Measurements from ENCODE around the gene ZNRF1. TPM values are rescaled to one million over a fixed set of nuclear protein-coding genes. Genes with fewer than 3 reads are reported as not detected.

The ZNRF1 gene
- total RNA-seq, 1 experiment from 2014 or later, result 48.2 TPM

- TF ChIP-seq, protein P1, sequence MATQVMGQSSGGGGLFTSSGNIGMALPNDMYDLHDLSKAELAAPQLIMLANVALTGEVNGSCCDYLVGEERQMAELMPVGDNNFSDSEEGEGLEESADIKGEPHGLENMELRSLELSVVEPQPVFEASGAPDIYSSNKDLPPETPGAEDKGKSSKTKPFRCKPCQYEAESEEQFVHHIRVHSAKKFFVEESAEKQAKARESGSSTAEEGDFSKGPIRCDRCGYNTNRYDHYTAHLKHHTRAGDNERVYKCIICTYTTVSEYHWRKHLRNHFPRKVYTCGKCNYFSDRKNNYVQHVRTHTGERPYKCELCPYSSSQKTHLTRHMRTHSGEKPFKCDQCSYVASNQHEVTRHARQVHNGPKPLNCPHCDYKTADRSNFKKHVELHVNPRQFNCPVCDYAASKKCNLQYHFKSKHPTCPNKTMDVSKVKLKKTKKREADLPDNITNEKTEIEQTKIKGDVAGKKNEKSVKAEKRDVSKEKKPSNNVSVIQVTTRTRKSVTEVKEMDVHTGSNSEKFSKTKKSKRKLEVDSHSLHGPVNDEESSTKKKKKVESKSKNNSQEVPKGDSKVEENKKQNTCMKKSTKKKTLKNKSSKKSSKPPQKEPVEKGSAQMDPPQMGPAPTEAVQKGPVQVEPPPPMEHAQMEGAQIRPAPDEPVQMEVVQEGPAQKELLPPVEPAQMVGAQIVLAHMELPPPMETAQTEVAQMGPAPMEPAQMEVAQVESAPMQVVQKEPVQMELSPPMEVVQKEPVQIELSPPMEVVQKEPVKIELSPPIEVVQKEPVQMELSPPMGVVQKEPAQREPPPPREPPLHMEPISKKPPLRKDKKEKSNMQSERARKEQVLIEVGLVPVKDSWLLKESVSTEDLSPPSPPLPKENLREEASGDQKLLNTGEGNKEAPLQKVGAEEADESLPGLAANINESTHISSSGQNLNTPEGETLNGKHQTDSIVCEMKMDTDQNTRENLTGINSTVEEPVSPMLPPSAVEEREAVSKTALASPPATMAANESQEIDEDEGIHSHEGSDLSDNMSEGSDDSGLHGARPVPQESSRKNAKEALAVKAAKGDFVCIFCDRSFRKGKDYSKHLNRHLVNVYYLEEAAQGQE (IDR thresholded peaks at IDR 0.05; ENCODE audit: low read depth), result no peak
- TF ChIP-seq JUND (IDR thresholded peaks at IDR 0.05) (no peak), YY1 (IDR thresholded peaks at IDR 0.05; ENCODE audit: extremely low read depth, insufficient replicate concordance, low read depth, low read length) (no peak), SIN3A (IDR thresholded peaks at IDR 0.05; ENCODE audit: low read depth) (no peak), CEBPB (IDR thresholded peaks at IDR 0.05; ENCODE audit: low read depth) (no peak), POLR2A (IDR thresholded peaks at IDR 0.05; ENCODE audit: borderline replicate concordance, extremely low read depth, insufficient read depth, insufficient read length) (no peak), RAD21 (IDR thresholded peaks at IDR 0.05; ENCODE audit: low read depth) (no peak)
These were observed 7.0 kb upstream of the ZNRF1 start (continued) for GRCh38 chr16:74991593-74992403.

GRCh38 chr16:74995986-74996385, 2.8 kb upstream of the ZNRF1 start:
- POLR2A ChIA-PET, result no interaction called here
- Histone ChIP-seq H3K9ac (ENCODE audit: low read length) (no peak overlapping the region), H3K4me2 (ENCODE audit: low read length) (no peak overlapping the region), H3K9me2 (ENCODE audit: insufficient read depth) (no peaks in the 10 kb centered on the region), H3K36me3 (ENCODE audit: control insufficient read depth in 1 of 2, insufficient read depth in 2 of 2, low read length in 2 of 2) (no peaks in the 10 kb centered on the region), H4K20me1 (ENCODE audit: insufficient read depth) (no peaks in the 10 kb centered on the region), H3K4me3 (replicated peaks in 1 of 2; ENCODE audit: low read depth in 1 of 2, low read length in 2 of 2) (no peak overlapping the region), H3K79me2 (ENCODE audit: insufficient read depth, low read length) (peaks cover 16% of the 10 kb centered on the region), H3K27ac (ENCODE audit: low read depth, low read length) (no peak overlapping the region), H3K27me3 (ENCODE audit: insufficient read depth, low read length) (no peaks in the 10 kb centered on the region), H3K4me1 (ENCODE audit: control insufficient read depth in 1 of 2, insufficient read depth in 2 of 2, low read length in 2 of 2) (peaks cover 16 to 29% of the 10 kb centered on the region in 2 experiments), H3K9me3 (ENCODE audit: control insufficient read depth in 1 of 2, insufficient read depth in 1 of 2, low read depth in 1 of 2, low read length in 2 of 2) (no peaks in the 10 kb centered on the region), H2AFZ (ENCODE audit: low read depth, low read length, poor library complexity, severe bottlenecking) (no peak overlapping the region)
- intact Hi-C loops (cut with micrococcal nuclease), result no loop called here
- CTCF ChIA-PET, result no interaction called here
- BruUV-seq (replicated peaks), result no TSS peak
- RAD21 ChIA-PET (ENCODE audit: low non-redundant PET in 1 of 2, low total read pairs in 2 of 2, uncharacterized antibody in 2 of 2, unreplicated experiment in 2 of 2), result no interaction called here
- TF ChIP-seq JUND (IDR thresholded peaks at IDR 0.05), result no peak
- TF ChIP-seq SIN3A (IDR thresholded peaks at IDR 0.05; ENCODE audit: low read depth), result no peak
- no peak for TF ChIP-seq ZBTB33 (IDR thresholded peaks at IDR 0.05; ENCODE audit: extremely low read depth, insufficient replicate concordance, low read length)
- TF ChIP-seq MAX (IDR thresholded peaks at IDR 0.05), result no peak
- no peak for ATAC-seq
- no peak for DNase-seq (ENCODE audit: low read depth, low spot score)
